HCT116 (cell line): Measurements from ENCODE around the gene MAP3K3. TPM values are rescaled to one million over a fixed set of nuclear protein-coding genes. Genes with fewer than 3 reads are reported as not detected.

Source experiments
- ATAC-seq: fragments of 200-7000 bp; cut with Tn5 transposase; 2 replicates; pipeline ENCODE4 v1.9.1; 2020; ENCODE audit warnings: mild to moderate bottlenecking, moderate library complexity
- BruUV-seq: library from RNA; stranded (reverse); fragments of 400-500 nt; replicated peaks from 2 replicates; lab custom pipeline; 2021; lab: Mats Ljungman, UMichigan
- CTCF ChIA-PET: fragments of 300-600 bp; sonication (Branson Sonifier 250); formaldehyde crosslinking; loops from one replicate; lab custom pipeline; 2021; ENCODE audit warnings: antibody characterized with exemption; lab: Charles Lee
- POLR2A ChIA-PET: fragments of 300-600, 350-600 bp; sonication (Branson Sonifier 250); formaldehyde crosslinking; loops from one replicate; lab custom pipeline; 2021; ENCODE audit warnings: antibody characterized with exemption; lab: Charles Lee
- RAD21 ChIA-PET, 2 experiments: fragments of 300-600 bp; sonication (Branson Sonifier 250); formaldehyde crosslinking; loops; one replicate each; lab custom pipeline; 2023; ENCODE audit warnings: low total read pairs in 2 of 2; ENCODE audit not compliant: uncharacterized antibody in 2 of 2, unreplicated experiment in 2 of 2, low non-redundant PET in 1 of 2; lab: Charles Lee
- DNase-seq: peaks from one replicate; pipeline ENCODE4 v3.0.0-alpha.2; 2010; ENCODE audit warnings: low read depth, low spot score
- H2AFZ ChIP-seq: fragments of 200-600 bp; shearing (Covaris generic), sonication (generic); 2 replicates; pipeline ENCODE4 v1.6.1; 2017; ENCODE audit warnings: low read depth, mixed run types, mixed read lengths, antibody characterized with exemption, low read length; ENCODE audit not compliant: poor library complexity, severe bottlenecking
- H3K27ac ChIP-seq: 2 replicates; pipeline ENCODE4 v1.5.1; 2012; ENCODE audit warnings: low read depth, low read length
- H3K27me3 ChIP-seq: fragments of 200-600 bp; sonication (generic); 2 replicates; pipeline ENCODE4 v1.6.1; 2016; ENCODE audit warnings: mixed run types, low read length, mixed read lengths; ENCODE audit not compliant: insufficient read depth
- H3K36me3 ChIP-seq, 2 experiments: fragments of 200-500 bp in 1 of 2; fragments of 200-600 bp in 1 of 2; sonication (Bioruptor generic) in 1 of 2; sonication (generic) in 1 of 2; 2 replicates each; pipeline versions ENCODE4 v1.5.1 to v1.6.1; 2014 to 2016; ENCODE audit warnings: low read length in 2 of 2, inconsistent platforms in 1 of 2, mixed read lengths in 1 of 2, mixed run types in 1 of 2; ENCODE audit not compliant: insufficient read depth in 2 of 2, control insufficient read depth in 1 of 2
- H3K4me1 ChIP-seq, 2 experiments: fragments of 200-600 bp in 1 of 2; sonication (generic) in 1 of 2; 2 replicates each; pipeline versions ENCODE4 v1.5.1 to v1.6.1; 2012 to 2017; ENCODE audit warnings: low read length in 2 of 2, inconsistent platforms in 1 of 2, mild to moderate bottlenecking in 1 of 2, mixed read lengths in 1 of 2, mixed run types in 1 of 2, moderate library complexity in 1 of 2; ENCODE audit not compliant: insufficient read depth in 2 of 2, control insufficient read depth in 1 of 2
- H3K4me2 ChIP-seq: fragments of 200-600 bp; sonication (generic); 2 replicates; pipeline ENCODE4 v1.6.1; 2017; ENCODE audit warnings: mixed run types, low read length, mixed read lengths
- H3K4me3 ChIP-seq, 2 experiments: fragments of 200-600 bp in 1 of 2; sonication (generic) in 1 of 2; replicated peaks in 1 of 2; 2 replicates each; pipeline ENCODE4 v1.5.1; 2011 to 2016; ENCODE audit warnings: low read length in 2 of 2, control low read depth in 1 of 2, low read depth in 1 of 2, mild to moderate bottlenecking in 1 of 2, mixed read lengths in 1 of 2, mixed run types in 1 of 2
- H3K79me2 ChIP-seq: fragments of 200-600 bp; sonication (generic); 2 replicates; pipeline ENCODE4 v1.6.1; 2017; ENCODE audit warnings: mild to moderate bottlenecking, mixed run types, low read length, moderate library complexity, mixed read lengths; ENCODE audit not compliant: insufficient read depth
- H3K9ac ChIP-seq: fragments of 200-600 bp; sonication (generic); 2 replicates; pipeline ENCODE4 v1.6.1; 2016; ENCODE audit warnings: low read length, mixed read lengths
- H3K9me2 ChIP-seq: fragments of 200-600 bp; sonication (generic), shearing (Covaris generic); 2 replicates; pipeline ENCODE4 v1.6.1; 2017; ENCODE audit warnings: mixed run types, mild to moderate bottlenecking, moderate library complexity; ENCODE audit not compliant: insufficient read depth
- H3K9me3 ChIP-seq, 2 experiments: fragments of 200-500 bp in 1 of 2; fragments of 200-600 bp in 1 of 2; sonication (Bioruptor generic) in 1 of 2; sonication (generic) in 1 of 2; 2 replicates each; pipeline ENCODE4 v1.6.1; 2014 to 2017; ENCODE audit warnings: low read length in 2 of 2, mixed read lengths in 2 of 2, inconsistent platforms in 1 of 2, low read depth in 1 of 2, mild to moderate bottlenecking in 1 of 2, mixed run types in 1 of 2, moderate library complexity in 1 of 2; ENCODE audit not compliant: control insufficient read depth in 1 of 2, insufficient read depth in 1 of 2
- H4K20me1 ChIP-seq: fragments of 200-600 bp; sonication (generic), shearing (Covaris generic); 2 replicates; pipeline ENCODE4 v1.6.1; 2017; ENCODE audit warnings: mixed run types, mild to moderate bottlenecking, moderate library complexity; ENCODE audit not compliant: insufficient read depth
- ATF3 ChIP-seq: IDR thresholded peaks from 2 replicates; pipeline ENCODE4 v1.6.1; 2012
- CBX3 ChIP-seq: IDR thresholded peaks from 2 replicates; pipeline ENCODE4 v1.6.1; 2012; ENCODE audit warnings: low read depth
- CEBPB ChIP-seq: IDR thresholded peaks from 2 replicates; pipeline ENCODE4 v1.6.1; 2012; ENCODE audit warnings: low read depth
- ELF1 ChIP-seq: IDR thresholded peaks from 2 replicates; pipeline ENCODE4 v1.6.1; 2012; ENCODE audit warnings: low read depth, borderline replicate concordance
- JUND ChIP-seq: IDR thresholded peaks from 2 replicates; pipeline ENCODE4 v1.6.1; 2012
- MAX ChIP-seq: IDR thresholded peaks from 2 replicates; pipeline ENCODE4 v1.6.1; 2012
- POLR2AphosphoS5 ChIP-seq: IDR thresholded peaks from 2 replicates; pipeline ENCODE4 v1.6.1; 2011; ENCODE audit warnings: mild to moderate bottlenecking, low read depth, low read length, moderate library complexity
- REST ChIP-seq: IDR thresholded peaks from 2 replicates; pipeline ENCODE4 v1.6.1; 2012; ENCODE audit warnings: low read depth
- SIN3A ChIP-seq: IDR thresholded peaks from 2 replicates; pipeline ENCODE4 v1.6.1; 2012; ENCODE audit warnings: low read depth
- SP1 ChIP-seq: IDR thresholded peaks from 2 replicates; pipeline ENCODE4 v1.6.1; 2012; ENCODE audit warnings: low read depth
- SRF ChIP-seq: IDR thresholded peaks from 2 replicates; pipeline ENCODE4 v1.6.1; 2012; ENCODE audit warnings: low read depth
- TCF7L2 ChIP-seq: IDR thresholded peaks from 2 replicates; pipeline ENCODE4 v1.7.0; 2011; ENCODE audit warnings: borderline replicate concordance, inconsistent platforms; ENCODE audit not compliant: insufficient read depth, insufficient read length; ENCODE audit errors: extremely low read depth
- YY1 ChIP-seq: IDR thresholded peaks from 2 replicates; pipeline ENCODE4 v1.6.1; 2011; ENCODE audit warnings: low read length, low read depth, moderate library complexity, mild to moderate bottlenecking; ENCODE audit not compliant: insufficient replicate concordance; ENCODE audit errors: extremely low read depth
- intact Hi-C: fragments of 100-400 bp; cut with micrococcal nuclease; formaldehyde crosslinking; loops from 2 replicates; pipeline ENCODE4 v1.10.0; 2022
- total RNA-seq: library from RNA; stranded (reverse); gene quantifications from one replicate; pipeline ENCODE4 v1.2.1, GENCODE V29; 2021; ENCODE audit not compliant: unreplicated experiment

The MAP3K3 gene
- total RNA-seq, 1 experiment from 2014 or later, result 18.5 TPM

- no TSS peak for BruUV-seq
- DNase-seq (no peak), ATAC-seq (no peak)
- Histone ChIP-seq H3K9ac (no peak overlapping the region), H3K4me2 (no peak overlapping the region), H3K4me1 (no peaks in the 10 kb centered on the region), H3K9me3 (no peaks in the 10 kb centered on the region), H3K4me3 (no peak overlapping the region), H4K20me1 (no peaks in the 10 kb centered on the region), H3K9me2 (no peaks in the 10 kb centered on the region), H3K27me3 (no peaks in the 10 kb centered on the region), H2AFZ (no peak overlapping the region), H3K36me3 (peaks cover 39 to 70% of the 10 kb centered on the region in 2 experiments), H3K79me2 (no peaks in the 10 kb centered on the region; the same call in 1 of the 2 replicates), H3K27ac (no peak overlapping the region)
- intact Hi-C loops, result no loop called here
- ChIA-PET CTCF (no interaction called here), POLR2A (no interaction called here), RAD21 (no interaction called here)
- TF ChIP-seq TCF7L2, result no peak
- TF ChIP-seq SIN3A, result no peak
- TF ChIP-seq CBX3, result no peak
- no peak for TF ChIP-seq SP1
- TF ChIP-seq ELF1, result no peak
- no peak for TF ChIP-seq SRF
- no peak for TF ChIP-seq YY1
- no peak for TF ChIP-seq JUND
- TF ChIP-seq ATF3, result no peak
- TF ChIP-seq POLR2AphosphoS5, result no peak
- no peak for TF ChIP-seq CEBPB
- TF ChIP-seq MAX, result no peak
- TF ChIP-seq REST, result no peak
These were observed 34.4 kb upstream of the MAP3K3 start for GRCh38 chr17:63587770-63588169.
